C4-2B (cell line): ENCODE measurements around the gene MOB2.

Experiments used
- ZFX ChIP-seq: fragments of 450-650 bp; IDR thresholded peaks from 2 replicates; pipeline ENCODE4 v1.6.1; 2017
- TF ChIP-seq, protein P1 (sequence below): fragments of 450-650 bp; conservative IDR thresholded peaks from 2 replicates; pipeline ENCODE4 v1.5.1; 2017; ENCODE audit warnings: mild to moderate bottlenecking

DNA sequence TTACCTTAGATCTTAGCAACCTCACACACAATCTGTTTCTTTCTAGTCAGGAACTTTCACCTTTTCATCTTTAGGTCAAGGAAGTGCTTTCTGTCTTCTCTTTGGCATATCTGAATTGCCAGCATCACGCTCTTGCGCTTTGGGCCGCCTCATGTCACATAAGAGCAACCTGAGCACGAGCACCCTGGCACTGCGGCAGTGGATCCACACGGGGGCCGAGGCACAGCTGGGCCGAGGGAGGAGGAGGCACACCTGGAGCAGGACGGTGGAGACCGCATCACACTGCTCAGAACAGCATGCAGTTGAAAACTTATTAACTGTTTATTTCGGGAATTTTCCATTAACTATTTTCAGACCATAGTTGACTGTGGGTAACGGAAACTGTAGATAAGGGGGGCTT is 10.7 kb downstream of the MOB2 start:
- TF ChIP-seq, protein P1, sequence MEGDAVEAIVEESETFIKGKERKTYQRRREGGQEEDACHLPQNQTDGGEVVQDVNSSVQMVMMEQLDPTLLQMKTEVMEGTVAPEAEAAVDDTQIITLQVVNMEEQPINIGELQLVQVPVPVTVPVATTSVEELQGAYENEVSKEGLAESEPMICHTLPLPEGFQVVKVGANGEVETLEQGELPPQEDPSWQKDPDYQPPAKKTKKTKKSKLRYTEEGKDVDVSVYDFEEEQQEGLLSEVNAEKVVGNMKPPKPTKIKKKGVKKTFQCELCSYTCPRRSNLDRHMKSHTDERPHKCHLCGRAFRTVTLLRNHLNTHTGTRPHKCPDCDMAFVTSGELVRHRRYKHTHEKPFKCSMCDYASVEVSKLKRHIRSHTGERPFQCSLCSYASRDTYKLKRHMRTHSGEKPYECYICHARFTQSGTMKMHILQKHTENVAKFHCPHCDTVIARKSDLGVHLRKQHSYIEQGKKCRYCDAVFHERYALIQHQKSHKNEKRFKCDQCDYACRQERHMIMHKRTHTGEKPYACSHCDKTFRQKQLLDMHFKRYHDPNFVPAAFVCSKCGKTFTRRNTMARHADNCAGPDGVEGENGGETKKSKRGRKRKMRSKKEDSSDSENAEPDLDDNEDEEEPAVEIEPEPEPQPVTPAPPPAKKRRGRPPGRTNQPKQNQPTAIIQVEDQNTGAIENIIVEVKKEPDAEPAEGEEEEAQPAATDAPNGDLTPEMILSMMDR = no peak
- TF ChIP-seq ZFX = no peak
